IPS-18a (cell line): ENCODE measurements around the gene GPRC5B.
A peak's percentile ranks its signal among the peaks of the same experiment; 100 is the strongest.

Source experiments
- H3K27ac ChIP-seq: one replicate; pipeline ENCODE4 v1.5.1; 2013; ENCODE audit warnings: low read length
- H3K27me3 ChIP-seq: one replicate; pipeline ENCODE4 v1.6.1; 2013; ENCODE audit warnings: mild to moderate bottlenecking, low read length; ENCODE audit not compliant: control insufficient read depth, insufficient read depth
- H3K36me3 ChIP-seq: one replicate; pipeline ENCODE4 v1.6.1; 2013; ENCODE audit warnings: low read depth, low read length; ENCODE audit not compliant: control insufficient read depth
- H3K4me1 ChIP-seq: one replicate; pipeline ENCODE4 v1.6.1; 2013; ENCODE audit warnings: low read depth, low read length; ENCODE audit not compliant: control insufficient read depth
- H3K4me3 ChIP-seq: one replicate; pipeline ENCODE4 v1.5.1; 2013; ENCODE audit warnings: low read length
- H3K9ac ChIP-seq: one replicate; pipeline ENCODE4 v1.6.1; 2013; ENCODE audit warnings: mild to moderate bottlenecking, low read length, moderate library complexity
- H3K9me3 ChIP-seq: one replicate; pipeline ENCODE4 v1.6.1; 2013; ENCODE audit warnings: low read depth, low read length; ENCODE audit not compliant: control insufficient read depth

The GPRC5B gene, protein sequence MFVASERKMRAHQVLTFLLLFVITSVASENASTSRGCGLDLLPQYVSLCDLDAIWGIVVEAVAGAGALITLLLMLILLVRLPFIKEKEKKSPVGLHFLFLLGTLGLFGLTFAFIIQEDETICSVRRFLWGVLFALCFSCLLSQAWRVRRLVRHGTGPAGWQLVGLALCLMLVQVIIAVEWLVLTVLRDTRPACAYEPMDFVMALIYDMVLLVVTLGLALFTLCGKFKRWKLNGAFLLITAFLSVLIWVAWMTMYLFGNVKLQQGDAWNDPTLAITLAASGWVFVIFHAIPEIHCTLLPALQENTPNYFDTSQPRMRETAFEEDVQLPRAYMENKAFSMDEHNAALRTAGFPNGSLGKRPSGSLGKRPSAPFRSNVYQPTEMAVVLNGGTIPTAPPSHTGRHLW

GRCh38 chr16:19884611-19885450, at the start of gene GPRC5B:
Gene GPRC5B, minus strand, starts transcription at chr16:19884848. Its CDS starts 12,003 bp downstream, at chr16:19872845.
- peak within 1 kb of the TSS; percentile 79 for H3K9ac ChIP-seq
- no peak within 1 kb of the TSS for H3K27ac ChIP-seq
- H3K9me3 ChIP-seq = no peaks in the 10 kb centered on the region
- peaks cover 18% of the 10 kb centered on the region for H3K4me1 ChIP-seq
- H3K27me3 ChIP-seq = peaks cover 12% of the 10 kb centered on the region
- peak within 1 kb of the TSS; percentile 78 for H3K4me3 ChIP-seq
- peaks cover 5% of the 10 kb centered on the region for H3K36me3 ChIP-seq

GRCh38 chr16:19933740-19934139, 49.1 kb upstream of the GPRC5B start:
- no peak overlapping the region for H3K9ac ChIP-seq
- H3K4me3 ChIP-seq = no peak overlapping the region
- H3K9me3 ChIP-seq = no peaks in the 10 kb centered on the region
- peaks cover 7% of the 10 kb centered on the region for H3K4me1 ChIP-seq
- no peaks in the 10 kb centered on the region for H3K36me3 ChIP-seq
- H3K27ac ChIP-seq = no peak overlapping the region
- no peaks in the 10 kb centered on the region for H3K27me3 ChIP-seq

DNA sequence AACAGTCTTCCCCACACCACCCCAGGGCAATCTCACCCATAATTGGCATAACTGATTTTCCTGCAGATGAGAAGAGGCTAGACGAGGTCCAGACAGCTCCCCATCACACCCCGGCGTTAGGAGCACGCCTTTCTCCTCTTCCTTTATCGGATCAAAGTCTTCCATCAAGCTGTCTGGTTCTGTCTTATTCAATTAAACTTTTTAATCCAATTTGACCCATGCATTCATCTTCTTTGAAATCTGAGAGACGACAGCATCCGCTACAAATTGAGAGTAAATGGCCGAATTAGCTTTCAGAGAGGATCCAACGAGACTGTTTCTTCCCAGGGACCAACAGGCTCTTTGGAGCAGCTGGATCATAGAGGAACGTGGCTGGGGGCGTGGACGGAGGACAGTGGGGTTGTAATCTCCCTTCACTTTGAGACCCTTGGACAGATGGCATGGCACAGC, 44.4 kb upstream of the GPRC5B start:
- no peak overlapping the region for H3K27ac ChIP-seq
- H3K27me3 ChIP-seq = no peaks in the 10 kb centered on the region
- no peaks in the 10 kb centered on the region for H3K9me3 ChIP-seq
- no peaks in the 10 kb centered on the region for H3K36me3 ChIP-seq
- H3K4me1 ChIP-seq = peaks cover 7% of the 10 kb centered on the region
- no peak overlapping the region for H3K9ac ChIP-seq
- no peak overlapping the region for H3K4me3 ChIP-seq

- no peak overlapping the region for H3K27ac ChIP-seq
- peaks cover 4% of the 10 kb centered on the region for H3K4me1 ChIP-seq
- no peak overlapping the region for H3K9ac ChIP-seq
- no peaks in the 10 kb centered on the region for H3K36me3 ChIP-seq
- H3K27me3 ChIP-seq = no peaks in the 10 kb centered on the region
- H3K4me3 ChIP-seq = no peak overlapping the region
- no peaks in the 10 kb centered on the region for H3K9me3 ChIP-seq
Measured at GRCh38 chr16:19928432-19928831, 43.8 kb upstream of the GPRC5B start.

- Histone ChIP-seq H3K9me3 (no peaks in the 10 kb centered on the region), H3K27me3 (no peaks in the 10 kb centered on the region), H3K27ac (no peak overlapping the region), H3K9ac (no peak overlapping the region), H3K36me3 (no peaks in the 10 kb centered on the region), H3K4me1 (peaks cover 4% of the 10 kb centered on the region), H3K4me3 (no peak overlapping the region)
Measured at GRCh38 chr16:19926449-19927390, 42.1 kb upstream of the GPRC5B start.

GRCh38 chr16:19923396-19923795, 38.7 kb upstream of the GPRC5B start:
- H3K9me3 ChIP-seq = no peaks in the 10 kb centered on the region
- no peak overlapping the region for H3K9ac ChIP-seq
- no peak overlapping the region for H3K4me3 ChIP-seq
- H3K36me3 ChIP-seq = no peaks in the 10 kb centered on the region
- no peak overlapping the region for H3K27ac ChIP-seq
- peaks cover 2% of the 10 kb centered on the region for H3K4me1 ChIP-seq
- H3K27me3 ChIP-seq = no peaks in the 10 kb centered on the region

DNA sequence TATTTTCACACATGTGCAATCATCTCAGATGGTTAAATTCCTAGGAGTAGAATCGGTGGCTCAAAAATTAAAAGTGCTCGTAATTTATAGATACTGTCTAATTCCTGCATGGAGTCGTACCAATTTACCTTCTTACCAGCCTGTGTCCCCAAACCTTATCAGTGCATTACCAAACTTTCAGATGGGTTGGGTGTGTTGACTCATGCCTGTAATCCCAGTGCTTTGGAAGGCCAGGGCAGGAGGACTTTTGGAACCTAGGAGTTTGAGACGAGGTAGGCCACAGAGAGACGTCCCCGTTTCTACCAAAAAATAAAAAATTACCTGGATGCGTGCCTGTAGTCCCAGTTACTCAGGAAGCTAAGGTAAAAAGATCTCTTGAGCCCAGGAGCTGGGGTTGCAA, 34.5 kb upstream of the GPRC5B start:
- H3K9ac ChIP-seq = no peak overlapping the region
- H3K36me3 ChIP-seq = no peaks in the 10 kb centered on the region
- H3K4me3 ChIP-seq = no peak overlapping the region
- no peak overlapping the region for H3K27ac ChIP-seq
- peaks cover 5% of the 10 kb centered on the region for H3K4me1 ChIP-seq
- no peaks in the 10 kb centered on the region for H3K27me3 ChIP-seq
- no peaks in the 10 kb centered on the region for H3K9me3 ChIP-seq

GRCh38 chr16:19916064-19916463, 31.4 kb upstream of the GPRC5B start:
- Histone ChIP-seq H3K4me1 (peaks cover 5% of the 10 kb centered on the region), H3K36me3 (no peaks in the 10 kb centered on the region), H3K9me3 (no peaks in the 10 kb centered on the region), H3K27ac (no peak overlapping the region), H3K27me3 (no peaks in the 10 kb centered on the region), H3K9ac (no peak overlapping the region), H3K4me3 (no peak overlapping the region)

DNA sequence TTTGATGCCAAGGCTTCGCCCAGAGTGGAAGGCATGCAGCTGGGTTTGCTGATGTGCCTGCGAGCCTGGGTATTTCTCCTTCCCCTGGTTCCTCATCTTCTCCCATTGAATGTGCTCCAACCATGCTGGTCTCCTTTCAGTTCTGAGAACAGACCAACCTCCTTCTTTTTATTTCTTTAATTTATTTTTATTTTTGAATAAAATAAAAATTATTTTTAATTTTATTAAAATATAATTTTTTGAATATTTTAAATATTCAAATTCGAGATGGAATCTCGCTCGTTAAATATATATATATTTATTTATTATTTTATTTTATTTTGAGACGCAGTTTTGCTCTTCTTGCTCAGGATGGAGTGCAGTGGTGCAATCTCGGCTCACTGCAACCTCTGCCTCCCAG, 30.2 kb upstream of the GPRC5B start:
- Histone ChIP-seq H3K27ac (no peak overlapping the region), H3K36me3 (no peaks in the 10 kb centered on the region), H3K4me3 (no peak overlapping the region), H3K4me1 (peaks cover 5% of the 10 kb centered on the region), H3K27me3 (no peaks in the 10 kb centered on the region), H3K9me3 (no peaks in the 10 kb centered on the region), H3K9ac (no peak overlapping the region)

GRCh38 chr16:19913340-19913645, 28.6 kb upstream of the GPRC5B start:
- Histone ChIP-seq H3K4me1 (peaks cover 5% of the 10 kb centered on the region), H3K36me3 (no peaks in the 10 kb centered on the region), H3K27me3 (no peaks in the 10 kb centered on the region)

More at GRCh38 chr16:19913340-19913645, 28.6 kb upstream of the GPRC5B start:
- no peaks in the 10 kb centered on the region for H3K9me3 ChIP-seq
- H3K4me3 ChIP-seq = no peak overlapping the region
- no peak overlapping the region for H3K9ac ChIP-seq
- H3K27ac ChIP-seq = no peak overlapping the region
